Measurements from ENCODE around the gene GREB1. TPM values are rescaled to one million over a fixed set of nuclear protein-coding genes. Genes with fewer than 3 reads are reported as not detected.

GREB1 gene
- total RNA-seq, 1 experiment from 2014 or later = 16.5 TPM

DNA sequence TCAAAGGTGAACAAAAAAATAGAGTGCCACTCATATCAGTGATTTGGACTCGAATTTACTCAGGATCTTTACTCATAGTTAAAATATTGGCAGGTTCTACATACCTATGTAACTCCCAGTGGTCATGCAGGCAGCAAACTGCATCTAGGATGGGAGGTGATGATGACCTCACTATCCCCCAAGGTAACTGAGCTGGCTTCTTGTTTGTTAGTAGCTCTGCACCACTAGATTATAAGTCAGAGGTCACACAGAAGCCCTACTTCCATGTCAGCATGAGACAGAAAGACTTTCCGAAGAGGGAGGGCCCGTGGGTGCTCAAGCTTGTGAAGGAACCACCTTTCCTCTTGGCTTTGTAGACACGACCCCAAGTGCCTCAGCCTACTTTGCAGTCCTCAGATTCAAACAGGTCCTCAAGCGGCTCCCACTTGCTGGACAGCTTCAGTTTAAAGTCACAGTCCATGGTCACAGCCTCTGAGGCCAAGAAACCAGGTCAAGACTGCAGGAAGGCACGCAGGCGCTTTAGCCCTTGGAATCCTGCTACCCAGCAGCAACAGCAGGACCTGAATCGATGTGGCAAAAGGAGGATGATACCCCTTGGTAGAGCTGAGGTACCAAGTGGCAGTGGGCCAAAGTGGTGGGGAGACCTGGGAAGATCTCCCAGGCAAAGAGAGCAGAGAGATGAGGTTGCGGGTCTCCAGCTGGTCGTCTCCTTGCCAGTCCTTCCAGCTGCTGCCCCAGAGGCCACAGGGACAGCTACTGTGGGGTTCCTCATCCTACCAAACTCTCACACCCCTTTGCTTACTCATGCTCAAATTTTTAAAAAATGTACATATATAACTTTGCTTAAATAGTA, 131.9 kb downstream of the GREB1 start:
- Histone ChIP-seq H2AFZ (ENCODE audit: low read length) (no peak overlapping the region), H2BK20ac (ENCODE audit: low read depth, low read length, poor library complexity, severe bottlenecking) (no peak overlapping the region), H2BK15ac (ENCODE audit: low read depth, low read length) (no peak overlapping the region), H3K23ac (ENCODE audit: insufficient read length, low read depth, low read length) (no peak overlapping the region), H3K14ac (ENCODE audit: insufficient read depth, low read length) (no peak overlapping the region), H3K23me2 (ENCODE audit: insufficient read length, low read depth, low read length, poor library complexity, severe bottlenecking) (peaks cover 3% of the 10 kb centered on the region), H4K5ac (ENCODE audit: insufficient read length, low read depth, low read length) (no peak overlapping the region), H2BK12ac (ENCODE audit: insufficient read length, low read depth, low read length) (no peak overlapping the region), H3T11ph (ENCODE audit: low read length) (no peak overlapping the region), H3K4ac (ENCODE audit: low read depth, low read length) (no peak overlapping the region), H4K8ac (replicated peaks; ENCODE audit: insufficient read length, low read depth, low read length) (no peak overlapping the region), H2BK5ac (ENCODE audit: insufficient read length, low read length) (no peak overlapping the region), H3K79me1 (ENCODE audit: insufficient read depth, low read depth, low read length, poor library complexity, severe bottlenecking) (no peaks in the 10 kb centered on the region), H3K56ac (ENCODE audit: insufficient read length, low read depth, low read length) (no peak overlapping the region), H2AK5ac (ENCODE audit: insufficient read length, low read length) (no peak overlapping the region), H3K9ac (ENCODE audit: extremely low read depth, insufficient read length, low read length) (no peak overlapping the region), H3K4me2 (ENCODE audit: insufficient read depth, insufficient read length, low read length) (no peak overlapping the region), H4K20me1 (ENCODE audit: control insufficient read depth, insufficient read depth, insufficient read length) (no peaks in the 10 kb centered on the region), H3K27ac (ENCODE audit: insufficient read length, low read depth, low read length) (no peak overlapping the region), H3K79me2 (ENCODE audit: insufficient read depth, low read length) (no peaks in the 10 kb centered on the region), H3K9me3 (ENCODE audit: control insufficient read depth, low read depth, low read length) (no peaks in the 10 kb centered on the region), H2BK120ac (ENCODE audit: low read depth, low read length, poor library complexity, severe bottlenecking) (no peak overlapping the region), H3K4me1 (ENCODE audit: insufficient read depth, low read length) (no peaks in the 10 kb centered on the region), H3K18ac (ENCODE audit: insufficient read length, low read depth, low read length) (no peak overlapping the region), H4K91ac (ENCODE audit: insufficient read length, low read depth, low read length) (no peak overlapping the region), H3K27me3 (ENCODE audit: insufficient read depth, low read length) (peaks cover 10% of the 10 kb centered on the region)
- no peak overlapping the region for H3K27ac Mint-ChIP-seq
- H3K9me3 Mint-ChIP-seq = peaks cover 10 to 11% of the 10 kb centered on the region in 2 experiments
- WGBS (ENCODE audit: extremely low coverage, insufficient read length, low lambda C conversion rate) = no CpG with 5 or more reads among the region's 10 CpGs
- no peak for TF ChIP-seq CTCF (conservative IDR thresholded peaks at IDR 0.05)
- H3K4me3 Mint-ChIP-seq = no peak overlapping the region
- peaks cover 2 to 7% (median 5%) of the 10 kb centered on the region in 3 experiments; a peak in 4 of 7 replicates for H3K36me3 Mint-ChIP-seq (ENCODE audit: insufficient read depth in 1 of 3, low read depth in 3 of 3)
- H3K4me1 Mint-ChIP-seq = peaks cover 5 to 6% of the 10 kb centered on the region in 2 experiments
- peaks cover 36% of the 10 kb centered on the region for H3K27me3 Mint-ChIP-seq (ENCODE audit: low read depth)
- no peak for DNase-seq
